ENCODE results near the gene GRID2.

Gene GRID2

GRCh38 chr4:93182722-93183121 is 879.0 kb downstream of the GRID2 start:
- Histone ChIP-seq H2AFZ (no peak overlapping the region), H3K27ac (no peak overlapping the region), H3K36me3 (ENCODE audit: control insufficient read depth, insufficient read depth, low read length) (no peaks in the 10 kb centered on the region), H3K4me1 (no peaks in the 10 kb centered on the region), H3K27me3 (ENCODE audit: control insufficient read depth, insufficient read depth, low read length) (no peaks in the 10 kb centered on the region), H3K79me2 (no peaks in the 10 kb centered on the region), H3K9me3 (ENCODE audit: control insufficient read depth, low read length) (no peaks in the 10 kb centered on the region), H3K4me3 (ENCODE audit: low read depth, low read length) (no peak overlapping the region), H3K9ac (no peak overlapping the region), H3K4me2 (ENCODE audit: low read length) (no peak overlapping the region)
- TF ChIP-seq CTCF (IDR thresholded peaks at IDR 0.05) = no peak

- no peak for TF ChIP-seq CTCF (IDR thresholded peaks at IDR 0.05)
- Histone ChIP-seq H3K9me3 (ENCODE audit: control insufficient read depth, low read length) (no peaks in the 10 kb centered on the region), H3K79me2 (no peaks in the 10 kb centered on the region), H3K9ac (no peak overlapping the region), H3K4me3 (ENCODE audit: low read depth, low read length) (no peak overlapping the region), H3K4me2 (ENCODE audit: low read length) (no peak overlapping the region), H2AFZ (no peak overlapping the region), H3K4me1 (no peaks in the 10 kb centered on the region), H3K27me3 (ENCODE audit: control insufficient read depth, insufficient read depth, low read length) (no peaks in the 10 kb centered on the region), H3K27ac (no peak overlapping the region), H3K36me3 (ENCODE audit: control insufficient read depth, insufficient read depth, low read length) (no peaks in the 10 kb centered on the region)
These were observed 879.8 kb downstream of the GRID2 start for GRCh38 chr4:93183576-93183975.

- Histone ChIP-seq H3K4me3 (ENCODE audit: low read depth, low read length) (no peak overlapping the region), H3K9ac (no peak overlapping the region), H3K79me2 (no peaks in the 10 kb centered on the region), H3K27me3 (ENCODE audit: control insufficient read depth, insufficient read depth, low read length) (no peaks in the 10 kb centered on the region), H3K36me3 (ENCODE audit: control insufficient read depth, insufficient read depth, low read length) (no peaks in the 10 kb centered on the region), H3K4me2 (ENCODE audit: low read length) (no peak overlapping the region), H3K4me1 (no peaks in the 10 kb centered on the region), H2AFZ (no peak overlapping the region), H3K27ac (no peak overlapping the region), H3K9me3 (ENCODE audit: control insufficient read depth, low read length) (no peaks in the 10 kb centered on the region)
- no peak for TF ChIP-seq CTCF (IDR thresholded peaks at IDR 0.05)
These were observed 880.3 kb downstream of the GRID2 start for GRCh38 chr4:93184053-93184452.

GRCh38 chr4:93186846-93187245 is 883.1 kb downstream of the GRID2 start:
- Histone ChIP-seq H3K4me1 (no peaks in the 10 kb centered on the region), H3K9ac (no peak overlapping the region), H3K9me3 (ENCODE audit: control insufficient read depth, low read length) (no peaks in the 10 kb centered on the region), H3K27ac (no peak overlapping the region), H3K4me3 (ENCODE audit: low read depth, low read length) (no peak overlapping the region), H3K79me2 (no peaks in the 10 kb centered on the region), H3K27me3 (ENCODE audit: control insufficient read depth, insufficient read depth, low read length) (no peaks in the 10 kb centered on the region), H3K36me3 (ENCODE audit: control insufficient read depth, insufficient read depth, low read length) (no peaks in the 10 kb centered on the region), H3K4me2 (ENCODE audit: low read length) (no peak overlapping the region), H2AFZ (no peak overlapping the region)
- no peak for TF ChIP-seq CTCF (IDR thresholded peaks at IDR 0.05)

- no peaks in the 10 kb centered on the region for H3K9me3 ChIP-seq (ENCODE audit: control insufficient read depth, low read length)
- H3K4me2 ChIP-seq (ENCODE audit: low read length) = no peak overlapping the region
- H3K4me3 ChIP-seq (ENCODE audit: low read depth, low read length) = no peak overlapping the region
- H3K27me3 ChIP-seq (ENCODE audit: control insufficient read depth, insufficient read depth, low read length) = no peaks in the 10 kb centered on the region
- no peak overlapping the region for H2AFZ ChIP-seq
- H3K4me1 ChIP-seq = no peaks in the 10 kb centered on the region
- no peak for TF ChIP-seq CTCF (IDR thresholded peaks at IDR 0.05)
- no peak overlapping the region for H3K9ac ChIP-seq
- H3K27ac ChIP-seq = no peak overlapping the region
- H3K79me2 ChIP-seq = no peaks in the 10 kb centered on the region
- no peaks in the 10 kb centered on the region for H3K36me3 ChIP-seq (ENCODE audit: control insufficient read depth, insufficient read depth, low read length)
These were observed 883.7 kb downstream of the GRID2 start for GRCh38 chr4:93187466-93187865.
